Measurements from ENCODE around the gene NTM. TPM values are rescaled to one million over a fixed set of nuclear protein-coding genes. Genes with fewer than 3 reads are reported as not detected.

Gene NTM
- polyA plus RNA-seq, 1 donor (not counting 4 experiments of a cell fraction or from before 2014, with no cell fraction given), result 47.9 TPM

- dilution Hi-C loops (cut with MboI; ENCODE audit: extremely low pct_ligation_motif_present, low sequenced_read_pairs), result no loop called here
- H4K20me1 ChIP-seq (ENCODE audit: control insufficient read depth, extremely low read depth, insufficient read depth, low read length), result no peaks in the 10 kb centered on the region
- no peak for FAIRE-seq
Observed at GRCh38 chr11:132185726-132186592, 815.5 kb downstream of the NTM start.

GRCh38 chr11:132186699-132187098, 816.3 kb downstream of the NTM start:
- TF ChIP-seq CTCF (optimal IDR thresholded peaks at IDR 0.05 in 1 of 3, IDR thresholded peaks at IDR 0.05 in 1 of 3, conservative IDR thresholded peaks at IDR 0.05 in 1 of 3; ENCODE audit: extremely low read depth in 1 of 3, insufficient read depth in 2 of 3, low read length in 3 of 3) (peak in 2 of 3 experiments; percentile 15 to 20), EZH2 (IDR thresholded peaks at IDR 0.05; ENCODE audit: low read length) (no peak)
- Histone ChIP-seq H3K27me3 (ENCODE audit: control insufficient read depth, extremely low read depth, insufficient read depth, low read length) (no peaks in the 10 kb centered on the region), H3K4me2 (ENCODE audit: control insufficient read depth, extremely low read depth, insufficient read depth, low read depth, low read length) (no peak overlapping the region), H4K20me1 (ENCODE audit: control insufficient read depth, extremely low read depth, insufficient read depth, low read length) (no peaks in the 10 kb centered on the region), H3K9ac (ENCODE audit: control insufficient read depth, extremely low read depth, insufficient read depth, low read length) (no peak overlapping the region), H2AFZ (ENCODE audit: control insufficient read depth, low read length) (no peak overlapping the region), H3K9me1 (ENCODE audit: control insufficient read depth, extremely low read depth, insufficient read depth, low read length) (no peaks in the 10 kb centered on the region), H3K4me3 (ENCODE audit: control insufficient read depth in 2 of 3, extremely low read depth in 1 of 3, insufficient read depth in 2 of 3, low read depth in 1 of 3, low read length in 3 of 3) (no peak overlapping the region), H3K79me2 (ENCODE audit: control insufficient read depth, insufficient read depth, low read length) (no peaks in the 10 kb centered on the region), H3K27ac (ENCODE audit: control insufficient read depth, insufficient read depth, low read length) (no peak overlapping the region), H3K4me1 (ENCODE audit: control insufficient read depth, extremely low read depth, insufficient read depth, low read length) (no peaks in the 10 kb centered on the region), H3K9me3 (ENCODE audit: control insufficient read depth, low read depth, low read length) (no peaks in the 10 kb centered on the region), H3K36me3 (ENCODE audit: control insufficient read depth in 2 of 2, extremely low read depth in 1 of 2, insufficient read depth in 2 of 2, low read length in 2 of 2) (no peaks in the 10 kb centered on the region)
- dilution Hi-C loops (cut with MboI; ENCODE audit: extremely low pct_ligation_motif_present, low sequenced_read_pairs), result no loop called here
- DNase-seq (ENCODE audit: low read depth, low spot score) (no peak), FAIRE-seq (no peak)

More at GRCh38 chr11:132185726-132186592, 815.5 kb downstream of the NTM start:
- Histone ChIP-seq H3K27me3 (ENCODE audit: control insufficient read depth, extremely low read depth, insufficient read depth, low read length) (no peaks in the 10 kb centered on the region), H3K79me2 (ENCODE audit: control insufficient read depth, insufficient read depth, low read length) (no peaks in the 10 kb centered on the region), H3K9ac (ENCODE audit: control insufficient read depth, extremely low read depth, insufficient read depth, low read length) (no peak overlapping the region), H3K4me2 (ENCODE audit: control insufficient read depth, extremely low read depth, insufficient read depth, low read depth, low read length) (no peak overlapping the region), H3K36me3 (ENCODE audit: control insufficient read depth in 2 of 2, extremely low read depth in 1 of 2, insufficient read depth in 2 of 2, low read length in 2 of 2) (no peaks in the 10 kb centered on the region), H3K4me3 (ENCODE audit: control insufficient read depth in 2 of 3, extremely low read depth in 1 of 3, insufficient read depth in 2 of 3, low read depth in 1 of 3, low read length in 3 of 3) (no peak overlapping the region), H3K4me1 (ENCODE audit: control insufficient read depth, extremely low read depth, insufficient read depth, low read length) (no peaks in the 10 kb centered on the region), H3K27ac (ENCODE audit: control insufficient read depth, insufficient read depth, low read length) (no peak overlapping the region), H2AFZ (ENCODE audit: control insufficient read depth, low read length) (no peak overlapping the region), H3K9me3 (ENCODE audit: control insufficient read depth, low read depth, low read length) (no peaks in the 10 kb centered on the region), H3K9me1 (ENCODE audit: control insufficient read depth, extremely low read depth, insufficient read depth, low read length) (no peaks in the 10 kb centered on the region)
- DNase-seq (ENCODE audit: low read depth, low spot score), result no peak
- TF ChIP-seq EZH2 (IDR thresholded peaks at IDR 0.05; ENCODE audit: low read length) (no peak), CTCF (optimal IDR thresholded peaks at IDR 0.05 in 1 of 3, IDR thresholded peaks at IDR 0.05 in 1 of 3, conservative IDR thresholded peaks at IDR 0.05 in 1 of 3; ENCODE audit: extremely low read depth in 1 of 3, insufficient read depth in 2 of 3, low read length in 3 of 3) (no peak)
